Right ventricle myocardium inferior (tissue), 1 donor: ENCODE results near the gene BRICD5. TPM values are rescaled to one million over a fixed set of nuclear protein-coding genes. Genes with fewer than 3 reads are reported as not detected.
A peak's percentile ranks its signal among the peaks of the same experiment; 100 is the strongest.

Experiments used
- ATAC-seq: fragments of 200-7000 bp; cut with Tn5 transposase; one replicate; pipeline ENCODE4 v1.9.1; 2020; ENCODE audit warnings: mild to moderate bottlenecking, moderate library complexity
- DNase-seq: peaks from one replicate; pipeline ENCODE4 v3.0.0; 2021; ENCODE audit errors: missing footprints
- intact Hi-C: fragments of 100-400 bp; cut with DNase I; formaldehyde crosslinking; loops from one replicate; pipeline ENCODE4 v1.11.0; 2022
- total RNA-seq: library from RNA; stranded (reverse); fragmentation: NEBNext Ultra II Directional; extraction: Animal tissue kit (Norgen Biotek cat#: 25700); gene quantifications from one replicate; pipeline ENCODE4 v1.2.1, GENCODE V29; 2021
- donor health status: DM: no; HTN: yes; CAD: no; lungs with severe emphysema.

Gene BRICD5
- total RNA-seq, 1 donor from 2014 or later, result 13.2 TPM

DNA sequence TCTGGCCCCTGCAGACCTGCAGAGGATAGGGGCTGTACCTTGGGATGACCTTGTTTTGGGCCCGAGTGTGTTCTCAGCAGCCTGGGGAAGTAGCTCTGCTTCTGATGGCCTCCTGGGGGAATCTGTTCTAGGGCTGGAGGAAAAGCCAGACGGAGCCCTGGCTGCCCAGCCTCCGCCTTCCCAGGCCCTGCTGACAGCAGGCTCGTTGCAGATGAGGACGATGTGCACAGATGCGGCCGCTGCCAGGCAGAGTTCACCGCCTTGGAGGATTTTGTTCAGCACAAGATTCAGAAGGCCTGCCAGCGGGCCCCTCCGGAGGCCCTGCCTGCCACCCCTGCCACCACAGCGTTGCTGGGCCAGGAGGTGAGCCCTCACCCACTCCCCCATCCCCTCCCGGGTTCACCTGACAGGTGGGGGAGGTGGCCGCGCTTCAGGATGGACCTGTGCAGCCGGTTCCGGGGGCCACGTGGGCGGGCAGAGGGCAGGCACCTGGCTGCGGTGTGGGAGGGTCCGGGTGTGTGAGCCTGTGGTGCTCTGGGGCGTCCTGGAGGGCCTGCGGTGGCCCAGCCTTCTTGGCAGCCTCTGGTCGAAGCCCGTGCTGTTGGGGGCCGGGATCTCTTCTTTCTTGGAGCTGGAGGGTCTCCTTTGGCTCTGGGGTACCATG is 17.6 kb upstream of the BRICD5 start:
- ATAC-seq (no peak), DNase-seq (no peak)
- intact Hi-C loops, result no loop called here

DNA sequence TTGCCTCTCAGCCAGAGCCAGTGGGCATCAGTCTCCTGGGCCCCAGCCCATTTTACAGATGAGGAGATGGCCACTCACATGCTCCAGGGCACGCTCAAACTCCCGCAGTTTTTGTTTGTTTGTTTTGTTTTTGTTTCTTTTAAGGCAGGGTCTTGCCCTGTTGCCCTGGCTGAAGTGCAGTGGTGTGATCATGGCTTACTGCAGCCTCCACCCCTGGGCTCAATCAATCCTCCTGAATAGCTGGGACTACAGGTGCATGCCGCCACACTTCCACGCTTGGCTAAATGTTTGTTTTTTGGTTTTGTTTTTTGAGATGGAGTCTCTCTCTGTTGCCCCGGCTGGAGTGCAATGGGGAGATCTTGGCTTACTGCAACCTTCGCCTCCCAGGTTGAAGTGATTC is 16.3 kb upstream of the BRICD5 start:
- intact Hi-C loops, result no loop called here
- ATAC-seq (no peak), DNase-seq (no peak)

DNA sequence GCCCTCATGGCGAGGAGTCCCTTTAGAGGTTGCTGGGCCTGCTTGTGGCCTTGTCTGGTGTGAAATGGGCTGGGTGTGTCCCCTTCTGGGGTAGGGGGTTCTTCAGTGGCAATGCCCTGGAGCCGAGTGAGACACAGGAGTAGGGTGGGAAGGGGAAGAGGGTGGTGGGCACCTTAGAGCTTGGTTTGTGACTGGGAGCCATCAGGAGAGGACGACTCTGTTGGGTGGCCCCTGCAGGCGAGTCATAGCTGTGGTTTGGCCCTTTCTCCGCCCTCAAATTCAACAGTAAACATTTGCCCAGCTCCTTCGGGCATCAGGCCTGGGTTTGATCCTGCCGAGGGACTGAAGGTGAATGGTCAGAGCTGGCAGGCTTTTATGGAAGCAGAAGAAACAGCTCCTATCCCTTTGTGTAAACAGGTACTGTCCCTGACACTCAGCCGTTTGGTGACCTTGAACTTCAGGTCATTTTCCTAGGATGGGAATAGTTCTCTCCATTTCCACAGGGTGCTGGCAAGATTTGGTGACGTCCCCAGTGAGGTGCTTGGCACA is 15.7 kb upstream of the BRICD5 start:
- DNase-seq, result no peak
- no peak for ATAC-seq
- intact Hi-C loops, result no loop called here

DNA sequence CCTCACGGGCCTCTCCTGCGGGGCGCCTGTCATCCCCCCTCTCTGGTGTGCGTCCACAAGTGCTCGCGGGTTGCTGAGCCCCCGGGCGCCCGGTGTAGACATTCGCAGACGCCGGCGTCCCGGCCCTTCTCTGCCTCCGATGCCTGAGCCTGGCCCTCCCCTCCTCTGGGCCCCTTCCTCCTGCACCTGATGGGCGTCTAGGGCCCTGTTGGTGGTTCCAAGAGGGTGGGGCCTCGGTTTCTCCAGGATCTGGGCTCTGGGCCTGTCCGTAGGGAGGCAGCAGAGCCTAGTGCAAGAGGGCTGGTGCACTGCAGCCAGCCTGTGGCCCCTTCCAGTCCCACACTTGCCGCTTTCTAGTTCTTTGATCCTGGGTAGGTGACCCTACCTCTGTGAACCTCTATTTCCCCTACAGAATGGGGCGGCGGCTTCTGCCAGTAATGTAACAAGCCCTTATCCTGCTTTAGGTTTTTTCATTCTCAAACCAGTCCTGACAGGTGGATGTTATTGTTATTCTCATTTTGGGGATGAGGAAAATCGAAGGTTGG is 13.4 kb upstream of the BRICD5 start:
- intact Hi-C loops, result loop anchor here (2.0 kb wide), 1 partner anchor 27 kb away; the partner anchor contains the start of gene ECI1
- DNase-seq (no peak), ATAC-seq (peak; percentile 45)

DNA sequence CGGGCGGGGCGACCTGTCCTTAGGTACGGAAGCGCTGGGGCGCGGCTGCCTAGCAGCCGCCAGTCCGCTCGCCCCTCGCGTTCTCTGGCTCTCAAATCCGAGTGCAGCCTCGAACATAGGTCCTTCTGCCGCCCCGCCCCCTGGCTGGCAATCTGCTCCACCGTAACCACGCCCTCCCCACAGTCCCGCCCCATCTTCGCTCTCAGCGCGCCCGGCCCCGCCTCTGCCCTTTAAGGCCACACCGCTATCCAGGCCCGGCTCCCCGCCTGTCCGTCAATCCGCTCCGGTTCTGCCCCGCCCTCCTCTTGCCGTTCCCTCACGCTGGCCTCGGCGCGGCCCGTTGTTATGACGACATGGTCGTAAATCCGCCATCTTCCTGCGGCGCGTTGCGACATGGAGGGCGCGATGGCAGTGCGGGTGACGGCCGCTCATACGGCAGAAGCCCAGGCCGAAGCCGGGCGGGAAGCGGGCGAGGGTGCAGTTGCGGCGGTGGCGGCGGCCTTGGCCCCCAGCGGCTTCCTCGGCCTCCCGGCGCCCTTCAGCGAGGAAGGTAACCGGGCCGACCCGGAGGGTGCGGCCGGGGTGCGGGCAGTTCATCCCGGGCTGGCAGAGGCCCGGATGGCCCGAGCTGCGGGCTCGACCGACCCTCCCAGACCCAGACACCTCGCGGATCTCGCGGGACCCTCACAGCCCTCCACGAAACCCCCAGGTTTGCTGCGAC is 12.7 kb upstream of the BRICD5 start, which contains the start of gene E4F1:
E4F1 (plus strand) TSS at position 371 of the 721 bp plus-strand sequence; CDS start at position 394, 23 bp downstream.
- intact Hi-C loops, result no loop called here
- peak; percentile 100 for ATAC-seq
- DNase-seq, result peak; percentile 100

DNA sequence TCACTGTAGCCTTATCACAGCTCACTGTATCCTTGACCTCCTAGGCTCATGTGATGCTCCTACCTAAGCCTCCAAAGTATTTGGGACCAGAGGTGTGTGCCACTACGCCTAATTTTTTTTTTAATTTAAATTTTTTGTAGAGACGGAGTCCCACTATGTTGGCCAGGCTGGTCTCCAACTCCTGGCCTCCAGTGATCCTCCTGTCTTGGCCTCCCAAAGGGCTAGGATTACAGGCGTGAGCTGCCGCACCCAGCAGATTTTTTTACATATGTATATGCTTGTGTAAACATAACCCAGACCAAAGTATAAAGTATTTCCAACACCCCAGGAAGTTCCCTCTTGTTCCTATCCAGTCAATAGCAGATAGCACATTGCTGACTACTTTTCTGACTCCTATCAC is 5.7 kb upstream of the BRICD5 start:
- no peak for ATAC-seq
- no peak for DNase-seq
- intact Hi-C loops, result no loop called here

DNA sequence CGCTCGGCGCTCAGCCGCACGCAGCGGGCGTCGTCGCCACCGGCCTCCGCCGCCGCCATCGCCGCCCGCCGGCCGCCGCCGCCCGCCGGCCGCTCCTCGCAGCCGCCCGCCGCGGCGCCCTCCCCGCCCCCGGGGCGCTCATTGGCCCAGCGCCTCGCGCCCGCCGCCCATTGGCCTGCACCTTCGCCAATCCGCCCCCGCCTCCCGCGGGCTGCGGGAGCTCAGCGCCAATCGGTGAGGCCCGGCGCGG is 4.0 kb upstream of the BRICD5 start, which contains the start of gene PGP:
PGP (minus strand) TSS at position 122 of the 250 bp plus-strand sequence; CDS start at position 59, 63 bp downstream.
- intact Hi-C loops, result loop anchor here (5.0 kb wide), 1 partner anchor 252 kb away; the partner anchor contains the start of gene RPS2
- ATAC-seq (peak; percentile 84), DNase-seq (no peak)

DNA sequence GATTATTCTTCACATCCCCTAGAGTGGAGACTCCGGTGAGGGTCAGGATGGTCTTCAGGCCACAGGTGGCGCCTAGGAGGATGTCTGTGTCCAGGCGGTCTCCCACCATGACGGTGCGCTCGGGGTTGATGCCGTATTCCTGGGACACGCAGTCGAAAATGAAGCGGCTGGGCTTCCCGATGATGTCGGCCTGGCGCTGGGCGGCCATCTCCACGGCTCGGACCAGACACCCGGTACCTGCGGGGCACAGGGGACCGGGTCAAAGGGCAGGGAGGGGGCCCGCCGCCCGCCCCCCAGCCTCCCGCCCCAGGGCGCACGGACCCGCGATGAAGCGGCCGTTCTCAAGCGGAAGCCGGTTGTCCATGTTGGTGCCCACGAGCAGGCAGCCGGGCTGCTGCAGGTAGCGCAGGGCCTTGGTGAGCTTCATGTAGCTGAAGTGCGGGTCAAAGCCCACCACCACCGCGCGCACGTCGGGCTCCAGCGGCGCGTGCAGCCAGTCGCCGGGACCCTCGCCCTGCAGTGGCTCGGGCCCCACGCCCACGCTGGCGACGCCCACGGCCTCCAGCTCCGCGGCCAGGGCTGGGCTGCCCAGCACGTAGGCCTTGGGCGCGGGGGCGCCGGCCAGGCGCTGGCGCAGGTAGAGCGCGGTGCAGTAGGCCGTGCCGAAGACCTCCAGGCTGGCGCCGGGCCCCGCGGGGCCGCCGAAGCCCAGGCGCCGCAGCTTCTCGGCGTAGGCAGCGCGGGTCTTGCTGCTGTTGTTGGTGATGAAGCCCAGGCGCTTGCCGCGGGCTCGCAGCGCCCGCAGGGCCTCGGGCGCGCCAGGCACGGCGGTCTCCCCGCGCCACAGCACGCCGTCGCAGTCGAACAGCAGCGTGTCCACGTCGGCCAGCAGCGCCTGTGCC is 3.4 kb upstream of the BRICD5 start:
- DNase-seq (no peak), ATAC-seq (no peak)
- intact Hi-C loops, result loop anchor here (5.0 kb wide), 1 partner anchor 252 kb away; the partner anchor contains the start of gene RPS2

DNA sequence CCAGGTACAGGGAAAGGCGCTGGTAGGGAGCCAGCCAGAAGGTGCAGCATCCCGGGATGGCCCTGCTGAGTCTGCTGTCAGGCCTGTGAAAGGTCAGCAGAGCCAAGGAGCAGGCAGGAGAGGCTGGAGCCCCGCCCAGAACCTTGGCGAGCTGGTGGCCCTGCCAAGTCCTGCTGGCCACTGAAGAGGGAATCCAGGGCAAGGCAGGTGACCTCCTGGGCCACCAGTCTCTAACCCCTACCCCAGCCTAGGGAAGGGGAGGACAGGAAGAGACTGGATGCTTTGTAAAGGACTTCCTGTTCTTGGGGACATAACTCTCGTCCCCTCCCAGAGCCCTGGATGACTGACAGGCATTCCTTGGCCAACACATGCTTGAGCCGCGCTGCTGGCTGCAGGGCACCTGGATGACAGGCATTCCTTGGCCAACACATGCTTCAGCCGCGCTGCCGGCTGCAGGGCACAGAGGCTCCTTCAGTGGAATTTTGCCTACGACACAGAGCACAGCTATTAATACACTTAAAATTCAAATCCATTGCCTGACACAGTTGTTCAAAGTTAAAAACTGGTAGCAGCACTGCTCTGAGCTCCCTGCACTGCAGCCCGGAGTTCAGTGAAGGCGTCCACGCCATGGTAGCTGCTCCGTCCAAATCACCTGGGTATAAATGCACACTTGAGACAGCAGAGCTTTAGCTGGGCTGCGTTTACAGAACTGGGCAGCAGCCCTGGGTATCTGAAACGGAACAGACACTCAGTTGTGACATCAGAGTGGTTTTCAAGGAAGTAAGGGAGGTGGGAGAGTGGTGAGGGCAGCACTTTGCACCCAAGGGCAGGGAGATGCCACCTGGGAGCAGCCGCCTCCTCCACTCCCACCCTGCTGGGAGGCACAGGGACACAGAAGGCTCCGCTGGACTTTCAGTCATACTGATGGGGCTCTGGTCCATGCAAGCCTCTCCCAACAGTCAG is 2.0 kb upstream of the BRICD5 start:
- no peak for DNase-seq
- intact Hi-C loops, result loop anchor here (5.0 kb wide), 1 partner anchor 250 kb away; the partner anchor contains the start of gene RPS2
- peak; percentile 38 for ATAC-seq

DNA sequence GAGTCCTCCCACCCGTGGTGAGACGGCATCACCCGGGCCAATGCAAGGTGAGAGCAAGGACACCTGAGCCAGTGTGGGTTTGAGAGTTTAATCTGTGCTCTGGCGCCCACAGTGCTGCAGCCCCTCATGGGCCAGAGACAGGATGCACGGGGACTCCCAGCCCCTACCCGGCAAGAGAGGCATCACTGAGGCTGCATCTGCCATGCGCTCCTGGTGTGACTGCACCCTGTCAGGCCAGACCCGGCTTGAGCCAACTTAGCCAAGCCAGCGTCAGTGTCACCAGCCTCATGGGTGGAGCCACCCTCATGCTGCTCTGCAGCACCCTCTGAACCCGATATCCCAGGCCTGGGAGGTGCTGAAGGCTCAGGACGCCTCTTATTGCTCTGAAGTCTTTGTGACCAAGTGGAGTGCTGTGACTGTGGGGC is 1.3 kb upstream of the BRICD5 start:
- intact Hi-C loops, result loop anchor here (5.0 kb wide), 1 partner anchor 250 kb away; the partner anchor contains the start of gene RPS2
- no peak for ATAC-seq
- DNase-seq, result no peak

DNA sequence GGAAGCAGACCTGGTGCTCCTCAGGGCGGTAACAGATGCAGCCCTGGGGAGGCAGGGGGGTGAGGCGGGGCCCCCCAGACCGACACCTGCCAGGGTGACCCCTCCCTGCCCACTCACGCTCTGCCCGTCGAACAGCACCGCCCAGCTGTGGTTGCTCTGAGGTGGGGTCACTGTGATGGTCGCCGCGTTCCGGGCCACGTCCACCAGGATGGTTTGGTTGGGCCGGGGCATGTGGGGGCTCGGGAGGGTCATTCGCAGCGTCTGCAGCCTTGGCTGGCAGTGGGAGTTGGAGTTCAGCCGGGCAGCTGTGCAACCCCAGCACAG is 692 bp downstream of the BRICD5 start:
- ATAC-seq (no peak), DNase-seq (no peak)
- intact Hi-C loops, result loop anchor here (5.0 kb wide), 1 partner anchor 248 kb away; the partner anchor contains the start of gene RPS2

DNA sequence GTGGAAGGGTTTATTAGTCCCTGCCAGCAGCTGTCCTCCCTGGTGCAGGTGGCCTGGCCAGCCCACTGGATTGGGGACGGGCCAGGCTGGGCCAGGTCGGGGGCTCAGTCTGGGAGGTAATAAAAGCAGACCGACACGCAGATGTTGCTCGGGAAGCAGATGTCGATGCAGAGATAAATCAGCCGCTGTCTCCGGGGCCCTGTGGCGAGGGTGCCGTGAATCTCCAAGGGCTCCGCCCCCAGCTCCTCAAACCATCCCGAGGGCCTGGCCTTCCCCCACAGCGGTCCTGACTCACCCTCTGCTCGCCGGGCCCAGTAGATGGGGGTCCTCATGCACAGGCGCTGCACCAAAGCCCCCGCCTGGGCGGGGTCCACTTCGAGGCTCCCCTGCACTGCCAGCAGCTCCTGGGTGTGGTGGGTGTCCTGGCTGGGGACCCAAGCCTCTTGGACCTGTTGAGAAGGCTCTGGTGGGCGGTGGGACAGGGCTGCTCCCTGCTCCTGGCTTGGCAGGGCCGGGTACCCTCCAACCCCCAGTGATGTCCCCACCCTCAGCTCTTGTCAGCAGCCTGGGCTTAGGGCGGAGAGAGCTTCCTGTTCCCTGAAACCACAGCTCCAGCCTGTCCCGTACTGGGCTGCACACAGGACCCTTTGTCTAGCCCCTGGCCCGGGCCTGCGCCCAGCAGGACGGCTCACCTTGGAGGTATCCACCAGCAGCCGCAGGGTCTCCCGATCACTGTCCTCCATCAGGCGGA is 1.2 kb downstream of the BRICD5 start:
- ATAC-seq (no peak), DNase-seq (no peak)
- intact Hi-C loops, result loop anchor here (5.0 kb wide), 4 partner anchors 43 to 303 kb away; partner anchors contain the start of genes ATP6V0C, ECI1, RPS2 and TRAF7

DNA sequence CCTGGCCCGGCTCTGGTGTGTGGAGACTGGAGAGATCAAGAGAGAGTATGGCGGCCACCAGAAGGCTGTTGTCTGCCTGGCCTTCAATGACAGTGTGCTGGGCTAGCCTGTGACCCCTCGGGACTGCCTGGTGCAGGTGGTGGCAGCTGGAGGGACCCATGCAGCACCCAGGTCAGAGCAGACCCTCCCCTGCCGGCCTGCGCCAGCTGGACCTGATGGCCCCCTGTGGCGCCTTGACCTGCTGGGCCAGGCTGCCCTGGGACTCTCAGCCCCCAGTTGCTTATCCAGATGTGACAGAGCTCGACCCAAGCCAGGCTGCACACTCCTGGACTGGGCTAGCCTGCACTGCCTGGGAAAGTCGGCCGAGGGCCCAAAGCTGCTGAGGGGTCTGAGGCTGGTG is 1.9 kb downstream of the BRICD5 start:
- DNase-seq (no peak), ATAC-seq (no peak)
- intact Hi-C loops, result loop anchor here (5.0 kb wide), 3 partner anchors 44 to 304 kb away; partner anchors contain the start of genes ATP6V0C, ECI1 and TRAF7

DNA sequence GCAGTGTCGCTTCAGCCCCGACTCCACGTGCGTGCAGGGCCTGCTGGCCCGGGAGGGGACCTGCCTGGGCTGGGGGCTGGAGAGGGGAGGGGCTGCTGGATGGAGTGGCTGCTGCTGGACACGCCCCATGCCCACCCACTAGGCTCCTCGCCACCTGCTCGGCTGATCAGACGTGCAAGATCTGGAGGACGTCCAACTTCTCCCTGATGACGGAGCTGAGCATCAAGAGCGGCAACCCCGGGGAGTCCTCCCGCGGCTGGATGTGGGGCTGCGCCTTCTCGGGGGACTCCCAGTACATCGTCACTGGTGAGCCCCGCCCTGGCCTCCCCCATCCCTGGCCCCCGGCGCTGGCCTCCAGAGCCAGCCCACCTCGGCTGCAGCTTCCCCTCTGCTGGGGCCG is 2.4 kb downstream of the BRICD5 start:
- DNase-seq (no peak), ATAC-seq (no peak)
- intact Hi-C loops, result loop anchor here (5.0 kb wide), 3 partner anchors 44 to 304 kb away; partner anchors contain the start of genes ATP6V0C, ECI1 and TRAF7

DNA sequence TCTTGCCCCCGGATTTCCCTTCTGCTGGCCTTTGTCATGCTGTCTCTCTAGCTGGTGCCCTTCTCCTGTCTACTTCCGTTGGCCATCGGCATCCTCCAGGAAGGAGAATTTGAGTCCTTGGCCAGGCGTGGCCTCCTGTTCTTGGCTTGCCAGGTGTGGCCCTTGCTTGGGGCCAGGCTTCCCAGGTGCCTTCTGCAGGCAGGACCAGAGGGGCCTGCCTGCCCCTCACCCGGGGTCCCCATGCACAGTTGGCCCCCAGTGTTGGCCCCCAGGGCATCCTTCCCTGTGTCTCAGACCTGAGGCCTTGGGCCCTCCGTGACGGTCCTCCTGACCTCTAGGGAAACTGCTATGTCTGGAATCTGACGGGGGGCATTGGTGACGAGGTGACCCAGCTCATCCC is 2.8 kb downstream of the BRICD5 start:
- DNase-seq (no peak), ATAC-seq (no peak)
- intact Hi-C loops, result loop anchor here (5.0 kb wide), 3 partner anchors 44 to 304 kb away; partner anchors contain the start of genes ATP6V0C, ECI1 and TRAF7

DNA sequence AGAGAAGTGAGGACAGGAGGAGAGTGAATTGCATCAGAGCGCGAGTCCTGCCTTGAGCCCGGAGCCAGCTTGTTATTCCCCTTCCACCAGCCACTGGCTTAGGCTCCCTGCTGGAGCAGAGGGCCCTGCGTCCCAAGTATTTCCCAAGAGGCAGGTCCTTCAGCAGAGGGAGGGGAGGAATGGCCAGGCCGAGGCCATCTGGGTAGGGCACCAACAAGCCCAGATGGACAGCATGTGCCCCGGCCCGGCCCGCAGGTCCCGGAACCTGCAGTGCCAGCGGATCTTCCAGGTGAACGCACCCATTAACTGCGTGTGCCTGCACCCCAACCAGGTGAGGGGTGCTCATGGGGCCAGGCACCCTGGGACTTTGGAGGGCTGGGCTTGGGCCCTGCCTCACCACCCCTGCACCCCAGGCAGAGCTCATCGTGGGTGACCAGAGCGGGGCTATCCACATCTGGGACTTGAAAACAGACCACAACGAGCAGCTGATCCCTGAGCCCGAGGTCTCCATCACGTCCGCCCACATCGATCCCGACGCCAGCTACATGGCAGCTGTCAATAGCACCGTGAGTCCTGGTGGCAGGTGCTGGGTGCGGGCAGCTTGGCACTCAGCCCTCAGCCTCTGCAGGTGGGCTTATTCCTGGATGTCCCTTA is 3.8 kb downstream of the BRICD5 start:
- intact Hi-C loops, result loop anchor here (5.0 kb wide), 3 partner anchors 45 to 305 kb away; partner anchors contain the start of genes ATP6V0C, ECI1 and TRAF7
- DNase-seq (no peak), ATAC-seq (no peak)
